Loucy (cell line): ENCODE measurements around the gene MYO5C.

Experiments used
- H2AFZ ChIP-seq: fragments of 200-600 bp; sonication (generic); 2 replicates; pipeline ENCODE4 v1.6.0; 2016; ENCODE audit warnings: antibody characterized with exemption, mild to moderate bottlenecking, low read length, moderate library complexity
- H3F3A ChIP-seq: fragments of 200-600 bp; 2 replicates; pipeline ENCODE4 v1.6.0; 2016; ENCODE audit warnings: antibody characterized with exemption, low read depth, mild to moderate bottlenecking
- H3K27me3 ChIP-seq: fragments of 200-600 bp; sonication (generic); 2 replicates; pipeline ENCODE4 v1.6.1; 2014; ENCODE audit warnings: low read length, mild to moderate bottlenecking; ENCODE audit not compliant: insufficient read depth, poor library complexity, severe bottlenecking
- H3K36me3 ChIP-seq: fragments of 200-600 bp; sonication (generic); 2 replicates; pipeline ENCODE4 v1.6.1; 2016; ENCODE audit warnings: low read length; ENCODE audit not compliant: insufficient read depth
- H3K4me1 ChIP-seq: fragments of 200-600 bp; sonication (generic); 2 replicates; pipeline ENCODE4 v1.5.1; 2014; ENCODE audit warnings: low read length, mild to moderate bottlenecking; ENCODE audit not compliant: insufficient read depth, poor library complexity, severe bottlenecking
- H3K4me2 ChIP-seq: fragments of 200-600 bp; sonication (generic); 2 replicates; pipeline ENCODE4 v1.6.0; 2014; ENCODE audit warnings: antibody characterized with exemption, low read length, low read depth, mild to moderate bottlenecking; ENCODE audit not compliant: poor library complexity, severe bottlenecking
- H3K4me3 ChIP-seq: fragments of 200-600 bp; sonication (generic); 2 replicates; pipeline ENCODE4 v1.5.1; 2014; ENCODE audit warnings: low read length, mild to moderate bottlenecking, mixed read lengths; ENCODE audit not compliant: poor library complexity, severe bottlenecking
- H3K79me2 ChIP-seq: fragments of 200-600 bp; sonication (generic); 2 replicates; pipeline ENCODE4 v1.6.1; 2014; ENCODE audit warnings: low read length; ENCODE audit not compliant: insufficient read depth
- H3K9ac ChIP-seq: fragments of 200-600 bp; sonication (generic); 2 replicates; pipeline ENCODE4 v1.6.0; 2014; ENCODE audit warnings: mild to moderate bottlenecking, low read depth, low read length, moderate library complexity; ENCODE audit not compliant: poor library complexity, severe bottlenecking
- H3K9me2 ChIP-seq: fragments of 200-600 bp; sonication (generic); replicated peaks from 2 replicates; pipeline ENCODE4 v1.6.1; 2016; ENCODE audit warnings: low read depth, low read length, mixed read lengths
- H3K9me3 ChIP-seq: fragments of 200-600 bp; sonication (generic); 2 replicates; pipeline ENCODE4 v1.6.1; 2014; ENCODE audit warnings: mild to moderate bottlenecking, antibody characterized with exemption, low read length, low read depth; ENCODE audit not compliant: insufficient read depth
- H4K20me1 ChIP-seq: fragments of 200-600 bp; sonication (generic); 2 replicates; pipeline ENCODE4 v1.6.0; 2014; ENCODE audit warnings: antibody characterized with exemption, low read length, mild to moderate bottlenecking; ENCODE audit not compliant: insufficient read depth, poor library complexity, severe bottlenecking
- CTCF ChIP-seq: fragments of 200-600 bp; sonication (generic); conservative IDR thresholded peaks from 2 replicates; pipeline ENCODE4 v1.5.1; 2014; ENCODE audit warnings: mild to moderate bottlenecking, antibody characterized with exemption, low read length
- EZH2phosphoT487 ChIP-seq: fragments of 200-600 bp; IDR thresholded peaks from 2 replicates; pipeline ENCODE4 v1.6.1; 2018; ENCODE audit warnings: antibody characterized with exemption, mild to moderate bottlenecking, moderate library complexity, borderline replicate concordance

The MYO5C gene

GRCh38 chr15:52213206-52213605 is 82.4 kb downstream of the MYO5C start:
- Histone ChIP-seq H3K27me3 (no peaks in the 10 kb centered on the region), H3K4me1 (peaks cover 7% of the 10 kb centered on the region), H3K9ac (no peak overlapping the region), H3K79me2 (no peaks in the 10 kb centered on the region), H3K9me3 (no peaks in the 10 kb centered on the region), H3K4me2 (no peak overlapping the region), H3F3A (no peaks in the 10 kb centered on the region), H3K36me3 (no peaks in the 10 kb centered on the region), H4K20me1 (no peaks in the 10 kb centered on the region), H2AFZ (no peak overlapping the region), H3K9me2 (no peaks in the 10 kb centered on the region), H3K4me3 (no peak overlapping the region)
- TF ChIP-seq EZH2phosphoT487 (no peak), CTCF (no peak)

- Histone ChIP-seq H2AFZ (no peak overlapping the region), H3K36me3 (peaks cover 3% of the 10 kb centered on the region; the same call in 1 of the 2 replicates), H3K9me2 (no peaks in the 10 kb centered on the region), H3K4me3 (no peak overlapping the region), H3K9me3 (no peaks in the 10 kb centered on the region), H3F3A (no peaks in the 10 kb centered on the region), H3K4me2 (no peak overlapping the region), H3K4me1 (peaks cover 15% of the 10 kb centered on the region), H3K79me2 (no peaks in the 10 kb centered on the region), H3K9ac (no peak overlapping the region), H4K20me1 (no peaks in the 10 kb centered on the region), H3K27me3 (no peaks in the 10 kb centered on the region)
- TF ChIP-seq CTCF (peak; percentile 98), EZH2phosphoT487 (no peak)
Observed at GRCh38 chr15:52208306-52208946, 87.2 kb downstream of the MYO5C start.

- Histone ChIP-seq H3F3A (no peaks in the 10 kb centered on the region), H3K4me1 (peaks cover 13% of the 10 kb centered on the region), H3K27me3 (no peaks in the 10 kb centered on the region), H2AFZ (no peak overlapping the region), H3K36me3 (peaks cover 3% of the 10 kb centered on the region; the same call in 1 of the 2 replicates), H3K4me2 (peak overlapping the region; percentile 9), H3K9ac (no peak overlapping the region), H3K9me2 (no peaks in the 10 kb centered on the region), H3K79me2 (no peaks in the 10 kb centered on the region), H3K9me3 (no peaks in the 10 kb centered on the region), H3K4me3 (no peak overlapping the region), H4K20me1 (no peaks in the 10 kb centered on the region)
- TF ChIP-seq EZH2phosphoT487 (no peak), CTCF (no peak)
Observed at GRCh38 chr15:52207191-52207590, 88.4 kb downstream of the MYO5C start.
